NCI-H2227 (cell line): Measurements from ENCODE around the gene MAPKBP1.
"Not testable (repeated sequence)": the region's sequence is repeated elsewhere in the genome, so short reads cannot be mapped to it uniquely, and the experiment has no call there.

Source experiments
- DNase-seq: peaks from one replicate; lab custom pipeline; 2025; ENCODE audit not compliant: unreplicated experiment; lab: John Stamatoyannopoulos, UW

Gene MAPKBP1, protein sequence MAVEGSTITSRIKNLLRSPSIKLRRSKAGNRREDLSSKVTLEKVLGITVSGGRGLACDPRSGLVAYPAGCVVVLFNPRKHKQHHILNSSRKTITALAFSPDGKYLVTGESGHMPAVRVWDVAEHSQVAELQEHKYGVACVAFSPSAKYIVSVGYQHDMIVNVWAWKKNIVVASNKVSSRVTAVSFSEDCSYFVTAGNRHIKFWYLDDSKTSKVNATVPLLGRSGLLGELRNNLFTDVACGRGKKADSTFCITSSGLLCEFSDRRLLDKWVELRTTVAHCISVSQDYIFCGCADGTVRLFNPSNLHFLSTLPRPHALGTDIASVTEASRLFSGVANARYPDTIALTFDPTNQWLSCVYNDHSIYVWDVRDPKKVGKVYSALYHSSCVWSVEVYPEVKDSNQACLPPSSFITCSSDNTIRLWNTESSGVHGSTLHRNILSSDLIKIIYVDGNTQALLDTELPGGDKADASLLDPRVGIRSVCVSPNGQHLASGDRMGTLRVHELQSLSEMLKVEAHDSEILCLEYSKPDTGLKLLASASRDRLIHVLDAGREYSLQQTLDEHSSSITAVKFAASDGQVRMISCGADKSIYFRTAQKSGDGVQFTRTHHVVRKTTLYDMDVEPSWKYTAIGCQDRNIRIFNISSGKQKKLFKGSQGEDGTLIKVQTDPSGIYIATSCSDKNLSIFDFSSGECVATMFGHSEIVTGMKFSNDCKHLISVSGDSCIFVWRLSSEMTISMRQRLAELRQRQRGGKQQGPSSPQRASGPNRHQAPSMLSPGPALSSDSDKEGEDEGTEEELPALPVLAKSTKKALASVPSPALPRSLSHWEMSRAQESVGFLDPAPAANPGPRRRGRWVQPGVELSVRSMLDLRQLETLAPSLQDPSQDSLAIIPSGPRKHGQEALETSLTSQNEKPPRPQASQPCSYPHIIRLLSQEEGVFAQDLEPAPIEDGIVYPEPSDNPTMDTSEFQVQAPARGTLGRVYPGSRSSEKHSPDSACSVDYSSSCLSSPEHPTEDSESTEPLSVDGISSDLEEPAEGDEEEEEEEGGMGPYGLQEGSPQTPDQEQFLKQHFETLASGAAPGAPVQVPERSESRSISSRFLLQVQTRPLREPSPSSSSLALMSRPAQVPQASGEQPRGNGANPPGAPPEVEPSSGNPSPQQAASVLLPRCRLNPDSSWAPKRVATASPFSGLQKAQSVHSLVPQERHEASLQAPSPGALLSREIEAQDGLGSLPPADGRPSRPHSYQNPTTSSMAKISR (N-terminal part only)

DNA sequence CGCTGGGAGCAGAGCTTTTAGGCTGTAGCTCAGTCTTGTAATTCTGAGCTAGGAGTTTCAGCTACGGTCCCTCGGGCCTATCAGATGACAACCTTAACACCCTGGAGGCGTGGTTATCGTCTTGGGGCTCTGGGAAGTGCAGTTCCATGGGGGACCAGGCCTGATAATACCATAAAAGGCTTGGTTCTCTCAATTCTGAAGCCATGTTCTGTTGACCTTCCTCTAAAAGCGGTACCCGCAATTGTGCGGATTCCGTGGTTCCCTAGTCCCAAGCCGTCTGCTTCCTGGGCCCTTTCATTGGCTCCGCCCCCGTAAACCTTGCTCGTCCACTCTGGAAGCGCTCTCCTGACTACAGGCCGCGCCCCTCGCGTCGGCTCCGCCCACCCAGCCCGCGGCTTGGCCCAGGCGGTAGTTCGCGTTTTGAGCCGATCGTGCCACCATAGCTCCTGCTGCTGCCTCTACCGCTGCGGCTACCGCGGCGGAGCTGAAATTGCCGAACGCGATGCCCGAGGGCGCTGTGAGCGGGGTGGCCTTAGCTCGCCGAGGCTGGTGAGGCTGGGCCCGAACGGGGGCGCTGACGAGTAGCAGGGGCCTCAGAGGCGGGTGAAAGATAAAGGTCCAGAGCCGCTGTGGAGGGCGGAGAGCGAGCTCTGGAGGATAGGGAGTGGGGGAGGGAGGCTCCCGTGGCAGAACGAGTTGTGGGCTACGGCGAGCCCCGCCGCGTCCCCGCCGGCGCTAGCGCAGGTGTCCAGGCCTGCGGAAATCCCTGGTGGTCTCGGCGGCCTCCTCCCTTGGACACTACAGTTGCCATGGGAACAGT, at the start of gene MAPKBP1:
Gene MAPKBP1, plus strand, starts transcription at position 423 of the 820 bp plus-strand sequence. CDS start 792 bp downstream, outside the sequence.
- DNase-seq = peak; percentile 97

DNA sequence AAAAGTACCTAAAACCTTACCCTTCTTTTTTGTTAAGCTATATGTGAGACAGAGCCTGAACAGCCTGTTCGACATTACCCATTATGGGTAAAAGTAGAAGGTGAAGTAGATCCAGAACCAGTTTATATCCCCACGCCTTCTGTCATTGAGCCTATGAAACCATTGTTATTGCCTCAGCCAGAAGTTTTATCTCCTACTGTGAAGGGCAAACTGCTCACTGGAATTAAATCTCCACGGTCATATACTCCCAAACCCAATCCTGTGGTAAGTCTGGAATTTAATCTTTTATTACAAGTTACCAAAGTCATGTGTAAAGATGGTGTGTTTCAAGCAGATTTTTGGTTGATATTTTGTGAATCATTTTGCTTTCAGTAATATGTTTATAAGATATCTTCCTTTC, 47.1 kb upstream of the MAPKBP1 start:
- no peak for DNase-seq

- DNase-seq = not testable (repeated sequence)
These were observed 46.2 kb upstream of the MAPKBP1 start for GRCh38 chr15:41728061-41728460.

- no peak for DNase-seq
These were observed 43.7 kb upstream of the MAPKBP1 start for GRCh38 chr15:41730543-41730942.

DNA sequence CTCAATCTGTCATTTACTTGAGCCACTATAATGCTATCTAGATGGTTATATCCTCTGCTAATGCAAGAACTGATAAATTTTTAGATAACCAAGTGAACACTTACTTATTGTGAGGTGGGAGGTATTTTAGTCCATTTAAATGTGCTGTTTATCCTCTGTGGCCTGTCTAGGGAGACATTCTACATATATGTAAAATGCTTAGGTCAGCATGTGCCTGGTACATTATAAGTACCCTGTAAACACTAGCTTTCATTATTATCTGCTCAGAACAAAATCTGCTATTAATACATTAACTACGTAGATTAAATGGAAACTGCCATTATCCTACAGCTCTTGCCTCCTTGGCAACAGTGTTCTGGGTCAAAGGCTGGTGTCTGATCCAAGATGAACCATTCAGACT, 41.8 kb upstream of the MAPKBP1 start:
- no peak for DNase-seq

GRCh38 chr15:41734079-41734478, 40.2 kb upstream of the MAPKBP1 start:
- no peak for DNase-seq

DNA sequence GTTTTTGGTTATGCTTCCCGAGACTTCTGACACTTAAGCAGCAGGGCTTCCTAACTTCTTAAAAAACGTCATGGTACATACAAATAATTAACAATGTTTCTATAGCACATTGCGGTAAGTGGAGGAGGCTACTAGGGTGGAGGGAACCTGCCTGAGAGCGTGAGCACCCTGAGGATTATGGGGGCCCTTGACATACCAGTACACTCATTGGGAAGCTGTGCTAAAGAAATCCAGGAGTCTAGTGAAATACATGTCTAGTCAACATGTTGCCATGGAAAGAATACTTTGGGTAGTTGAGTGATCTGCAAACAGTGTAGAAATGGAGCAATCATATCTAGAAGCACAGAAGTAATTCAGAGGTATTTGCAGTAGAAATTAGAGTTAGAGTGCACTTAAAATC, 39.2 kb upstream of the MAPKBP1 start:
- DNase-seq = no peak

GRCh38 chr15:41735492-41735891, 38.8 kb upstream of the MAPKBP1 start:
- not testable (repeated sequence) for DNase-seq

GRCh38 chr15:41746802-41747201, 27.5 kb upstream of the MAPKBP1 start:
- DNase-seq = no peak

DNA sequence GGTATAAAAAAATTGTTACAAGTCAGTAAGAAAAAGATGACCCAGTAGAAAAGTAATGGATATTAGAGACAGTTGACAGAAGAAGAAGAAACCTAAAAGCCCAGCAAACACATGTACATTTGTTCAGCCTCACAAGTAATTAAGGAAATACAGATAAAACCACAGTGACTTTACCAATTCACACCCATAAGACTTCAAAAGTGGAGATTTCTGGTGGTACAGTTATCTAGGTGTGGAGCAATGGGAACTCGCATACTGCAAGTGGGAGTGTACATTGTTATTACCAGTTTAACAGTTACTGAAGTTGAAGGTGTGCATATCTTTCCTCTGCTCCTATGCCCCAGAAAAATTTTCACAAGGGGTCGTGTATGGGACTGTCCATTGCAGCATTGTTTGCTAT, 18.1 kb upstream of the MAPKBP1 start:
- no peak for DNase-seq

- peak; percentile 69 for DNase-seq
These were observed 1.5 kb upstream of the MAPKBP1 start for GRCh38 chr15:41772720-41773331.

GRCh38 chr15:41773332-41773728, 954 bp upstream of the MAPKBP1 start:
- DNase-seq = no peak

DNA sequence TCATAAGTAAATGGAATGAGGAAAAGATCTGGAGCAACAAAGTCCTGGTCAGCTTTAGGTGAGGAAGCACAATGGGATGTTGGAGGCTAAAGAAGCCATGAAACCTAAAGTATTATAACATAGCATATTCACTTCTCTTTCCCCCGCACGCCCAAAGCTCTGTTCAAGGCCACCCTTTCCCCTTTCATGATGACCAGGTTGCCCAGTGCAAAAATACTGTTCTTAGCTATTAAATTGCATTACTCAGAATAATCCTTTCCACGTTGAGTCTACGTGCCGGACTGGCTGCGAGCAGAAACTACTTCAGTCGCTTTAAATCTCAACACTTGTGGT, 589 bp upstream of the MAPKBP1 start:
- DNase-seq = no peak

DNA sequence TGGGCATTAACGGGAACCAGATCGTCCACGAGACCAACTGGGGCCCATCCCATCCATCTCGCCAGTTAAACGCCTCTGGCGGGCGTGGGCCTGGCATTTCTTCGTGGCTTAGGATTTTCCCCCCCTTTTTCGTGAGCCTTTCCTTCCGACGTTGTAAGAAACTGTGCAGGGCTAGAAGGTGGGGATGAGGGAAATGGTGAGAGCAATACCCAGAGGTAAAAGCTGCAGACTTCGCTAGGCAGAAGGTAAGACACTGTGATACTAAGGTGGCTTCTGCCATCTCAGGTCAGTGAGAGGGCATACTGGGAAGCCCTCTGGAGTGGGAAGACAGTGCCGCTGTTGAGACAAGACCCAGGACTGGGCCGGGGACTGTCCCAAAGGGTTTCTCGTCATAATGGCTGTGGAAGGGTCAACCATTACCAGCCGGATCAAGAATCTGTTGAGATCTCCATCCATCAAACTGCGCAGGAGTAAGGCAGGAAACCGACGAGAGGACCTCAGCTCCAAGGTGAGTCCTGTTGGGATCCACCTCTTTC, 666 bp downstream of the MAPKBP1 start:
- DNase-seq = no peak

DNA sequence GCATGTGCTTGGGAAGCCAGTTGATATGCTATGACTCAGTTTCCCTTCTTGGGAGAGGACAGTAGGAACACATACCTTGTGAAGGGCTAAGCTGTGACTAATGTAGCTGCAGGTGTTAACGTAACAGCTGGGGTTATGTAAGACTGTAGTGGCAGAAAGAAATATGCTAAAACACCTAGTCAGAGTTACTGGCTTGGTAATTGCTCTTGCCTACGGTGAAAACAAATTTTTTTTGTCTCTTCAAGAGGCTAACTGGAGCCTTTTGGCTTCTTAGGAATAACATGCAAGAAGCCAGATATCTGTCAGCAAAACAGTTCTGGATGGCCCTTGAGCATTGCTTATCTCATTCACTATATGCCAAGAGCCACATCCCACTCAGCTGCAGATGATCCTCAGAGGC, 1.4 kb downstream of the MAPKBP1 start:
- no peak for DNase-seq

DNA sequence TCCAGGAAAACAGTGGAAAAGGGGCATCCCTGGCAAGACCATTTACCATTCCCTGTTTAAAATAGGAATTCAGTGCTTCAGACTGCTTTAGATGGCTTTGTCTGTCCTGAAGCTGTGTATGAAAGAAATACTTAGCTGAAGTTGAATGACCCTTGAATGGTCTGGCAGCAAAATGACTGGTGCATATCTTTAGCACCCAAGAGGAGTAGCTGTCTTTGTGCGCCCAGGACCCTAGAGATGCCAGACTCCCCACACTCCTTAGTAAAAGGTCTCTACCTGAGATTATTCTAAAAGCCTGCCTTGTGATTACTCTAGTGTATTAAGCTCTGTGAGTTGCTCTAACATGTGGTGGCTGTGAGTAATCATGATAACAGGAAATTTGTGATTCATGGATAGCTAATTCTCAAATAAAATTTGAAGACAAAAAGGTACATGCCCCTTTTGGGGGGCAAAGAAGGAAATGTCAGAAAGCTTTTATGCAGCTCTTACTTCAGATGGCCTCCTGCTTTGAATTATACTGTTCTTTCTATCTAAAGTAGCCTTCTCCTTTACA, 3.2 kb downstream of the MAPKBP1 start:
- no peak for DNase-seq

DNA sequence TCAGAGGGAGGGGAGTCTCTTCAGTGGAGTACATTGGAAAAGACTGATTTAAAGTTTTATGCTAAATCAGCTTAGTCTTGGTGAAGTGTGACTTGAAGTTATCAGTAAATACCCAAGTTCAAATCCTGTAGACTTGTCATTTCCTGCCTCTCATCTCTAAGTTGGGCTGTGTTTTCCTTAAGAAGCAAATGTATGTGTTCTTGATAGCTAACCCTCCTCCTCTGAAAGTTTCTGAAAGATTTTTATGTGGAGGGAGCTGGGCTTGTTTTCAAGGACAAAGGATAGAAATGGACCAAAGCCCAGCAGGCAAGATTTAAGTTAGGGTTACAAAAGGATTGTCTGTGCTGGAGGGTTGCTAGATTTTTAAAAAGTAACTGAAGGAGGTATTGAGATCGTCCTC, 4.2 kb downstream of the MAPKBP1 start:
- no peak for DNase-seq

GRCh38 chr15:41779662-41780157, 5.4 kb downstream of the MAPKBP1 start:
- DNase-seq = peak; percentile 24

DNA sequence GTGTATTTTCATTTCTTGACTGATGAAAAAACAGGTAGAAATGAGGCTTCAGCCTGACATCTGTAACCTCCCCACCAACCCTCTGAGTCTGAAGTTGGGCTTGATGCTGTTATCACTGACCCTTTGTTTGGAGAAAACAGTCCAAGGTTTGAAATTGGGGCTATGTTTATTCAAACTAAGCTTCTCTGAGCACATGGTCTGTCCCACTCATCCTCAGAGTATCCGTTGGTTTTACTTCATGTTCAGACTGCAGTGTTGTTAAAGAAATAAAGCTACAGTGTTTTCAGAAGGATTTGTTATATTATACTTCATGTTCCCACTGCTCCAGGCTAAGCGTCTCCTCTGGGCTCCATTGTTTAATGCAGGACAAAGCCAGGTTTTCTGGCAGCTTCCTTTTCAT, 6.0 kb downstream of the MAPKBP1 start:
- no peak for DNase-seq
